GM21367 (cell line): ENCODE results near the gene APBB1.

ENCODE experiments used
- ATAC-seq: cut with Tn5 transposase; IDR thresholded peaks from one replicate; pipeline ENCODE4 v1.9.1; 2021; ENCODE audit not compliant: unreplicated experiment

APBB1 gene

GRCh38 chr11:6353367-6353987, 65.4 kb downstream of the APBB1 start:
- peak; percentile 62 for ATAC-seq

GRCh38 chr11:6351782-6352382, 67.0 kb downstream of the APBB1 start:
- no peak for ATAC-seq

GRCh38 chr11:6350486-6350885, 68.4 kb downstream of the APBB1 start:
- no peak for ATAC-seq

GRCh38 chr11:6350043-6350442, 68.9 kb downstream of the APBB1 start:
- ATAC-seq = no peak

GRCh38 chr11:6345366-6345765, 73.5 kb downstream of the APBB1 start:
- no peak for ATAC-seq
